ENCODE results near the gene TMEM164. TPM values are rescaled to one million over a fixed set of nuclear protein-coding genes. Genes with fewer than 3 reads are reported as not detected.
A peak's percentile ranks its signal among the peaks of the same experiment; 100 is the strongest.

The TMEM164 gene
- total and polyA plus RNA-seq, 10 of the 15 experiments (the other 5 are each of a cell fraction or from before 2014, with no cell fraction given), result 0.61 to 18.3 (median 7.0) TPM

DNA sequence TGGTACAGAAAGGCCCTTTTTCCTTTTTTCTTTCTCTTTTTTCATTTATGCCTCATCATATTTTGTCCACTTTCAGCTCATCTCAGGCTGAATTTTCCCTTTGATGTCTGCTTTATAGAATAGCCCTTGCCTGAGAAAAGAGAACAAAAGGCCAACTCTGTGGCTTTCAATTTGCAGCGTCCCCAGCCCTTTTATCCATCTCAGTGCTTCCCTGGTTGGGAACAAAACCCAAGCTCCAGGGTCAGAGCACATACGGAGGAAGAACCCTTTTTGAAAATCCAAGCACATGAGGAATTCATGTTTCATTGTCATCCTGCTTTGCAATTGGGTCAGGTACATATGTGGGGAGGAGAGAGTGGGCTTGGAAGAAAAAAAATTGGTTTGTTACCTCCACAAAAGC, 47.5 kb downstream of the TMEM164 start:
- Histone ChIP-seq H3K4me2 (ENCODE audit: control insufficient read depth, insufficient read depth) (peak overlapping the region; percentile 7; the same call in 1 of the 2 replicates), H3K79me2 (ENCODE audit: control insufficient read depth, insufficient read depth, low read length) (no peaks in the 10 kb centered on the region), H3K4me1 (ENCODE audit: control insufficient read depth, insufficient read depth, low read length) (peaks cover 11% of the 10 kb centered on the region), H2AFZ (ENCODE audit: control insufficient read depth, low read depth, low read length) (no peak overlapping the region), H3K9me3 (replicated peaks; ENCODE audit: control insufficient read depth, insufficient read depth, low read length) (no peaks in the 10 kb centered on the region), H4K20me1 (ENCODE audit: control insufficient read depth, insufficient read depth) (no peaks in the 10 kb centered on the region), H3K27ac (ENCODE audit: control insufficient read depth, insufficient read depth) (peak overlapping the region; percentile 47), H3K4me3 (no peak overlapping the region), H3K9ac (ENCODE audit: control insufficient read depth, insufficient read depth, low read length) (no peak overlapping the region), H3K36me3 (ENCODE audit: control insufficient read depth in 2 of 2, insufficient read depth in 2 of 2, low read length in 1 of 2) (no peaks in the 10 kb centered on the region; a peak in 1 of 4 replicates), H3K27me3 (replicated peaks in 1 of 2; ENCODE audit: control insufficient read depth in 2 of 2, insufficient read depth in 2 of 2, low read length in 1 of 2) (no peaks in the 10 kb centered on the region)
- TF ChIP-seq, protein P1, sequence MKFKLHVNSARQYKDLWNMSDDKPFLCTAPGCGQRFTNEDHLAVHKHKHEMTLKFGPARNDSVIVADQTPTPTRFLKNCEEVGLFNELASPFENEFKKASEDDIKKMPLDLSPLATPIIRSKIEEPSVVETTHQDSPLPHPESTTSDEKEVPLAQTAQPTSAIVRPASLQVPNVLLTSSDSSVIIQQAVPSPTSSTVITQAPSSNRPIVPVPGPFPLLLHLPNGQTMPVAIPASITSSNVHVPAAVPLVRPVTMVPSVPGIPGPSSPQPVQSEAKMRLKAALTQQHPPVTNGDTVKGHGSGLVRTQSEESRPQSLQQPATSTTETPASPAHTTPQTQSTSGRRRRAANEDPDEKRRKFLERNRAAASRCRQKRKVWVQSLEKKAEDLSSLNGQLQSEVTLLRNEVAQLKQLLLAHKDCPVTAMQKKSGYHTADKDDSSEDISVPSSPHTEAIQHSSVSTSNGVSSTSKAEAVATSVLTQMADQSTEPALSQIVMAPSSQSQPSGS (IDR thresholded peaks at IDR 0.05; ENCODE audit: low read length), result peak; percentile 15; the same call in 1 of the 2 replicates
- no peak for TF ChIP-seq CREB1 (IDR thresholded peaks at IDR 0.05; ENCODE audit: low read depth)
- 58% methylated on average over 2 of the region's 2 CpGs for WGBS (ENCODE audit: insufficient coverage, insufficient replicate concordance, low lambda C conversion rate, missing lambda C conversion rate)
- no peak for DNase-seq (ENCODE audit: low read depth, low spot score)
- no peak for ATAC-seq
- intact Hi-C loops (cut with micrococcal nuclease; ENCODE audit: unreplicated experiment) (no loop called here), in situ Hi-C loops (cut with MboI) (no loop called here)
- no peak for FAIRE-seq
- RAD21 ChIA-PET (ENCODE audit: unreplicated experiment), result interaction anchor here (0.6 kb wide), 1 partner anchor 39 kb away, joined by 3 read pairs; no protein-coding TSS in a partner anchor
- CTCF ChIA-PET, result no interaction called here
- SMC1A ChIA-PET (ENCODE audit: uncharacterized antibody, unreplicated experiment), result interaction anchor here (1.1 kb wide), 2 partner anchors 18 to 96 kb away, joined by 3 read pairs; no protein-coding TSS in a partner anchor
- POLR2A ChIA-PET, result no interaction called here
- BruUV-seq (replicated peaks), result no TSS peak

DNA sequence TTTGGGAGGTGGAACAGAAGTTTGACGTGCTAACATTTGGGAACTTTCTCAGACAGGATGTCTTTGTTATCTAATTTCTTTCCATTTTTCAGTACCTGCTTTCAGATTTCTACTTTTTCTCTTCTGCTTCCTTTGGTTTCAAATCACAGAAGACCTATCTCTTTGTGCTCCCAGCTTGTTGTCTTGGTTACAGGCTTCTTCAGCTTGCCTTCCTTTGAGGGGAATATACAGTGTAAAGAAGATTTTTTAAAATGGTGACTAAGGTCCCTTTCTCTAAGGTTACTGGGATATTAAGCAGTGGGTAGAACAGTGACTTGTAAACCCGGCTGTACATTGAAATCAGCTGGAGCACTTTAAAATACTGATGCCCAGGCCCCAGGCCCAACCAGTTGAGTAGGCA, 48.0 kb downstream of the TMEM164 start:
- RAD21 ChIA-PET (ENCODE audit: unreplicated experiment), result interaction anchor here (0.6 kb wide), 1 partner anchor 39 kb away, joined by 3 read pairs; no protein-coding TSS in a partner anchor
- H4K20me1 ChIP-seq (ENCODE audit: control insufficient read depth, insufficient read depth), result no peaks in the 10 kb centered on the region
- H2AFZ ChIP-seq (ENCODE audit: control insufficient read depth, low read depth, low read length), result no peak overlapping the region
- intact Hi-C loops (cut with micrococcal nuclease; ENCODE audit: unreplicated experiment), result no loop called here
- ATAC-seq (peak; percentile 40), FAIRE-seq (no peak), DNase-seq (ENCODE audit: low read depth, low spot score) (no peak)
- SMC1A ChIA-PET (ENCODE audit: uncharacterized antibody, unreplicated experiment), result interaction anchor here (1.1 kb wide), 3 partner anchors 14 to 96 kb away, joined by 3 to 5 read pairs (median 3); no protein-coding TSS in a partner anchor
- no peaks in the 10 kb centered on the region for H3K27me3 ChIP-seq (replicated peaks in 1 of 2; ENCODE audit: control insufficient read depth in 2 of 2, insufficient read depth in 2 of 2, low read length in 1 of 2)
- H3K4me3 ChIP-seq, result no peak overlapping the region
- H3K36me3 ChIP-seq (ENCODE audit: control insufficient read depth in 2 of 2, insufficient read depth in 2 of 2, low read length in 1 of 2), result no peaks in the 10 kb centered on the region; a peak in 1 of 4 replicates
- POLR2A ChIA-PET, result interaction anchor here (0.5 kb wide), 1 partner anchor 355 kb away, joined by 4 read pairs; no protein-coding TSS in a partner anchor
- peak overlapping the region; percentile 47 for H3K27ac ChIP-seq (ENCODE audit: control insufficient read depth, insufficient read depth)
- H3K9me3 ChIP-seq (replicated peaks; ENCODE audit: control insufficient read depth, insufficient read depth, low read length), result no peaks in the 10 kb centered on the region
- no peak overlapping the region for H3K9ac ChIP-seq (ENCODE audit: control insufficient read depth, insufficient read depth, low read length)
- no peak overlapping the region; the same call in 1 of the 2 replicates for H3K4me2 ChIP-seq (ENCODE audit: control insufficient read depth, insufficient read depth)
- no peaks in the 10 kb centered on the region for H3K79me2 ChIP-seq (ENCODE audit: control insufficient read depth, insufficient read depth, low read length)
- BruUV-seq (replicated peaks), result no TSS peak
- CTCF ChIA-PET, result interaction anchor here (0.9 kb wide), 1 partner anchor 96 kb away, joined by 3 read pairs; no protein-coding TSS in a partner anchor
- peaks cover 7% of the 10 kb centered on the region for H3K4me1 ChIP-seq (ENCODE audit: control insufficient read depth, insufficient read depth, low read length)
- in situ Hi-C loops (cut with MboI), result no loop called here
- WGBS (ENCODE audit: insufficient coverage, insufficient replicate concordance, low lambda C conversion rate, missing lambda C conversion rate), result 18% methylated on average over 2 of the region's 2 CpGs
- TF ChIP-seq CHD4 (IDR thresholded peaks at IDR 0.05) (no peak), MYC (IDR thresholded peaks at IDR 0.05; ENCODE audit: insufficient read depth, insufficient read length, insufficient replicate concordance, low read length, severe bottlenecking) (no peak), RCOR1 (conservative IDR thresholded peaks at IDR 0.05; ENCODE audit: low read depth, low read length) (no peak), FOXK2 (IDR thresholded peaks at IDR 0.05) (no peak), FOS (IDR thresholded peaks at IDR 0.05; ENCODE audit: borderline replicate concordance, extremely low read depth, insufficient read length) (no peak), BHLHE40 (IDR thresholded peaks at IDR 0.05; ENCODE audit: borderline replicate concordance in 1 of 2, low read depth in 2 of 2, low read length in 1 of 2) (no peak), NRF1 (conservative IDR thresholded peaks at IDR 0.05; ENCODE audit: low read depth, low read length) (no peak)
- TF ChIP-seq, protein P2, sequence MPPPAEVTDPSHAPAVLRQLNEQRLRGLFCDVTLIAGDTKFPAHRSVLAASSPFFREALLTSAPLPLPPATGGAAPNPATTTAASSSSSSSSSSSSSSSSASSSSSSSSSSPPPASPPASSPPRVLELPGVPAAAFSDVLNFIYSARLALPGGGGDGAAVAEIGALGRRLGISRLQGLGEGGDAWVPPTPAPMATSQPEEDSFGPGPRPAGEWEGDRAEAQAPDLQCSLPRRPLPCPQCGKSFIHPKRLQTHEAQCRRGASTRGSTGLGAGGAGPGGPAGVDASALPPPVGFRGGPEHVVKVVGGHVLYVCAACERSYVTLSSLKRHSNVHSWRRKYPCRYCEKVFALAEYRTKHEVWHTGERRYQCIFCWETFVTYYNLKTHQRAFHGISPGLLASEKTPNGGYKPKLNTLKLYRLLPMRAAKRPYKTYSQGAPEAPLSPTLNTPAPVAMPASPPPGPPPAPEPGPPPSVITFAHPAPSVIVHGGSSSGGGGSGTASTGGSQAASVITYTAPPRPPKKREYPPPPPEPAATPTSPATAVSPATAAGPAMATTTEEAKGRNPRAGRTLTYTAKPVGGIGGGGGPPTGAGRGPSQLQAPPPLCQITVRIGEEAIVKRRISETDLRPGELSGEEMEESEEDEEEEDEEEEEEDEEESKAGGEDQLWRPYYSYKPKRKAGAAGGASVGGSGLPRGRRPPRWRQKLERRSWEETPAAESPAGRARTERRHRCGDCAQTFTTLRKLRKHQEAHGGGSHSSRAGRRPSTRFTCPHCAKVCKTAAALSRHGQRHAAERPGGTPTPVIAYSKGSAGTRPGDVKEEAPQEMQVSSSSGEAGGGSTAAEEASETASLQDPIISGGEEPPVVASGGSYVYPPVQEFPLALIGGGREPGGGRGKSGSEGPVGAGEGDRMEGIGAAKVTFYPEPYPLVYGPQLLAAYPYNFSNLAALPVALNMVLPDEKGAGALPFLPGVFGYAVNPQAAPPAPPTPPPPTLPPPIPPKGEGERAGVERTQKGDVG (CRISPR knock-in tag; IDR thresholded peaks at IDR 0.05), result no peak
- TF ChIP-seq, protein P3, sequence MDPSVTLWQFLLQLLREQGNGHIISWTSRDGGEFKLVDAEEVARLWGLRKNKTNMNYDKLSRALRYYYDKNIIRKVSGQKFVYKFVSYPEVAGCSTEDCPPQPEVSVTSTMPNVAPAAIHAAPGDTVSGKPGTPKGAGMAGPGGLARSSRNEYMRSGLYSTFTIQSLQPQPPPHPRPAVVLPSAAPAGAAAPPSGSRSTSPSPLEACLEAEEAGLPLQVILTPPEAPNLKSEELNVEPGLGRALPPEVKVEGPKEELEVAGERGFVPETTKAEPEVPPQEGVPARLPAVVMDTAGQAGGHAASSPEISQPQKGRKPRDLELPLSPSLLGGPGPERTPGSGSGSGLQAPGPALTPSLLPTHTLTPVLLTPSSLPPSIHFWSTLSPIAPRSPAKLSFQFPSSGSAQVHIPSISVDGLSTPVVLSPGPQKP (IDR thresholded peaks at IDR 0.05; ENCODE audit: low read depth, low read length), result no peak

Data from GM12878 (cell line).